ENCODE measurements around the gene GPS1.

Gene GPS1

GRCh38 chr17:82014971-82015310 is 36.8 kb upstream of the GPS1 start:
- DNase-seq: no peak

- DNase-seq: no peak
Observed at GRCh38 chr17:82015311-82015971, 36.3 kb upstream of the GPS1 start.

- no peak for DNase-seq
Observed at GRCh38 chr17:82016061-82016874, 35.4 kb upstream of the GPS1 start.

GRCh38 chr17:82016875-82017459 is 34.7 kb upstream of the GPS1 start:
- no peak for DNase-seq

GRCh38 chr17:82017612-82018151 is 34.0 kb upstream of the GPS1 start:
- DNase-seq: no peak

- DNase-seq: no peak
Observed at GRCh38 chr17:82018152-82018988, 33.3 kb upstream of the GPS1 start.

GRCh38 chr17:82018989-82019689 is 32.6 kb upstream of the GPS1 start:
- DNase-seq: no peak

GRCh38 chr17:82019690-82020571 is 31.8 kb upstream of the GPS1 start:
- DNase-seq: peak; percentile 22 to 70

GRCh38 chr17:82020572-82021106 is 31.1 kb upstream of the GPS1 start:
- DNase-seq: no peak

GRCh38 chr17:82021107-82021899 is 30.4 kb upstream of the GPS1 start:
- DNase-seq: peak; percentile 42 to 59

GRCh38 chr17:82021900-82022309 is 29.8 kb upstream of the GPS1 start:
- DNase-seq: no peak

GRCh38 chr17:82022310-82022980 is 29.3 kb upstream of the GPS1 start, which contains the start of gene CENPX:
Gene CENPX, minus strand, starts transcription at chr17:82022878. Its CDS starts 17 bp downstream, at chr17:82022861.
- no peak for DNase-seq

- DNase-seq: peak; percentile 99
Observed at GRCh38 chr17:82022981-82023446, 28.7 kb upstream of the GPS1 start, which contains the start of gene LRRC45. Gene LRRC45, plus strand, starts transcription at chr17:82023305. Its CDS starts 339 bp downstream, at chr17:82023644.

GRCh38 chr17:82023447-82024241 is 28.1 kb upstream of the GPS1 start:
- DNase-seq: peak in 1 of 2 donors; percentile 30

GRCh38 chr17:82024859-82025258 is 26.8 kb upstream of the GPS1 start:
- DNase-seq: no peak

GRCh38 chr17:82025401-82026107 is 26.1 kb upstream of the GPS1 start:
- DNase-seq: no peak

GRCh38 chr17:82028246-82028645 is 23.5 kb upstream of the GPS1 start:
- DNase-seq: no peak
